B cell (primary cell): ENCODE results near the gene XYLT1.

Source experiments
- CTCF ChIP-seq: fragments of 200-600 bp; IDR thresholded peaks from one replicate; pipeline ENCODE4 v1.8.0; 2022; ENCODE audit warnings: antibody characterized with exemption, mild to moderate bottlenecking
- EZH2 ChIP-seq: IDR thresholded peaks from 2 replicates; pipeline ENCODE4 v1.6.1; 2012; ENCODE audit warnings: borderline replicate concordance, low read depth, mild to moderate bottlenecking, moderate library complexity, low read length; ENCODE audit not compliant: insufficient read depth, poor library complexity, severe bottlenecking

DNA sequence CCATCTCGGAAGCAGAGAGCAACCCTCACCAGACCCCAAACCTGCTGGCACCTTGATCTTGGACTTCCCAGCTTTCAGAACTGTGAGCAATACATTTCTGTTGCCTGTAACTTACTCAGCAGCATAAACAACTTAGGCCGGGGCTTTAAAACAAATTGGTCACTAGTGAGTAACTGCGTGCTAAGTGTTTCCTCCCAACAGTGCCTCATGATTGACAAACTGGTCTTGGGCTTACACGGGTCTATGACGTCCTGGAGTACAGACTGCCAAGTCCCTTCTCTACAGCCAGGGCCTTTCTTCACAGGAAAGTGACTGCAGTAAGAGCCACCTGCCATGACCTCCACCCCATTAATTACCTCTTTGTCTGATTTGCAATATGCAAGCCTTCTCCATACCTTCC is 136.7 kb downstream of the XYLT1 start:
- TF ChIP-seq EZH2, result no peak
- no peak for TF ChIP-seq CTCF
